Kidney glomerular epithelial cell (primary cell): ENCODE data around the gene DPP6.

Experiments
- DNase-seq: peaks from one replicate; lab custom pipeline; 2025; lab: John Stamatoyannopoulos, UW

The DPP6 gene

DNA sequence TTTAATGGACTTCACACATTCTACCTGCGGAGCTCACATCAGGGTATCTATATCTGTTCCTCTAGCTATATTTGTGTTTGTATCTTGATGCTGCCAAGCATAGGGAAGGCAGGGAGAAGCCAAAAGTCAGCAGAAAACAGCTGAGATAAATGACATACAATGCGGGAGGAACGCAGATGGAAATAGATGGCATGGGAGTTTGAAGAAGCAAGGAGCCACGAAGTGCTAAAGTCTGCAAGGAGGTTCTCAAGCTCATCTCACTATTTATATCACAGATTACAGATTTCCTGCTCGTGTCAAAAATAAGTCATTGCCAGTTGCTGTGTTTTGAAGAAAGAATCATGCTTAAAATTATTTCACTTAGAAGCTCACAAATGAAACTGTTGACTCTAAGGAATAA lies 180.5 kb downstream of the DPP6 start:
- no peak for DNase-seq

DNA sequence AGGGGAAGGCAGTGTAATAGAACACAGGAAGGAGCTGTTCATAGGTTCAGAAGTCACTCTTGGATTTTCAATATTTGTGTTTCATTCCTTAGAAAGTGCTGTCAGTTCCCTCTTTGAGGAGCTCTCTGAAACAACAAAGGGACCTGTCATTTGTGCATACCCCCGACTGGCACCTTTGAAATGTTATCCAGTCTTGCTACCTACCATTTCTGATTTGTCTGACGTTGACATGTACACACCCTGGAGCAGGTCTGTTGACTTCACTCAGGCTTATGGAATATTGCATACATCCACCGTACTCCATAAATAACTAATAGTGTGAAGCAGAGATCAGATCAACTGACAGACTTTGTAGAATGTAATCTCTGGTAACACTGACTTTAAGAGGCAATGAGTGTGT lies 189.8 kb downstream of the DPP6 start:
- no peak for DNase-seq

DNA sequence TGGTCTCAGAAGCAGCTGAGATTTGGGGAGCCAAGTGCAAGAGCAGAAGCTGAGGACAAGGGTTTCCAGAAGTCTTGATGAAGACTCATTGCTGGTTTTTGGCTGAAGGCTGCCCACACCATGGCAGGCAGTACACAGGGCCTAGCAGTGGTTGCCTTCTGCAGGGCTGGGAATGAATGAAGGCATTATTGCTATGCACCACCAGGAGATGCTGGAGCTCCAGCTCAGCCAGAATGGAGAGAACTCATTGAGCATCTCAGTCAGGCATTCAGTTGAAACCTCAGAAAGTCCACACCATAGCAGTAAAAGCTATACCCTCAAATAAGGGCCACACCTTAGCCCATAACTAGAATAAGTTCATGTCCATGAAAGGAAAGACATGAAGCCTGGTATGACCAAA lies 190.5 kb downstream of the DPP6 start:
- DNase-seq = no peak

DNA sequence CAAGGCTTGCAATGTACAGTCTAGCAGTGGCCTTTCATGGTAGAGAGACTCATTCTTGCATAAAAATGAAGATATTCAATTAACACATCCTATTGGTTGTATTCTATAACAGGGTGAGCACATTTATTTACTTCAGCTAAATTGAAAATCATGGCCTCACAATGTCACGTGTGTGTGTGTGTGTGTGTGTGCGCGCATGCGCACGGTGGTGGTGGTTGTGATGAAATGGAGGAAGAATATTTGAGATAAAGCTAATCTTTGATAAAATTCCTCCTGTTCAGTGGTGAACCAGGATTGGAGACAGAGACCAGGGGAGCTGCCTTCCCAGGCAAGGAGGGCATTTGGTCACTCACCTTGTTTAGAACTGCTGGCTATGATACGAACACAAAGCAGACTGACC lies 199.8 kb downstream of the DPP6 start:
- DNase-seq = no peak

DNA sequence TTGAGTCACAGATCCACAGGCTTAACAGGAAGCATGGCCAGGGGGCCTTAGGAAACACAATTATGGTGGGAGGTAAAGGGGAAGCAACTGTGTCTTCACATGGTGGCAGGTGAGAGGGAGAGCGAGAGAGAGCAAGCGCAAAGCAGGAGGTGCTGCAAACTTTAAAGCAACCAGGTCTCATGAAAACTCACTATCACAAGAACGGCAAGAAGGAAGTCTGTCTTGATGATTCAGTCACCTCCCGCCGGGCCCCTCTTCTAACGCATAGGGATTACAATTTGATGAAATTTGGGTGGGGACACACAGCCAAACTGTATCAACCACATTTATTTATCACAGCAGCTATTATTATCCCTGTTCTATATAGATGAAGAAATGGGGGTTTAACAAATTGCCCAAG lies 201.6 kb downstream of the DPP6 start:
- DNase-seq = no peak

DNA sequence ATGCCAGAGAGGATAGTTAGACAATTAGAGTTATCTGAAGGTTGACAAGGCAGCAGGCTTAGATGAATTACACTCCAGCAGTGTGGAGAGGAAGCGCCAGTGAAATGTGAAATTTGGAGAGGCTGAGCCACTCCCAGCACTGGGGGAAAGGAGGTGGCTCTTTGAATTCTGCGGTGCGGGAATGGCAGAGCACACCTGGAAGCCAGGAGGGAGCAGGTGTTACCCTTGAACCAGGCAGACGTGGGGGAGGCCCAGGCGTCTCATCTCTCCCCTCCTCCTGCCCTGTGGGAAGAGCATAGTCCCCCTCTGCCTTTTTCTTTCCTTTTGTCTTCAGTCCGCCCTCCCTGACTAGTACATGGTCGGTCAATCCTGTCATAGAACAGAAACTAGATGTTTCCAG lies 203.1 kb downstream of the DPP6 start:
- no peak for DNase-seq

DNA sequence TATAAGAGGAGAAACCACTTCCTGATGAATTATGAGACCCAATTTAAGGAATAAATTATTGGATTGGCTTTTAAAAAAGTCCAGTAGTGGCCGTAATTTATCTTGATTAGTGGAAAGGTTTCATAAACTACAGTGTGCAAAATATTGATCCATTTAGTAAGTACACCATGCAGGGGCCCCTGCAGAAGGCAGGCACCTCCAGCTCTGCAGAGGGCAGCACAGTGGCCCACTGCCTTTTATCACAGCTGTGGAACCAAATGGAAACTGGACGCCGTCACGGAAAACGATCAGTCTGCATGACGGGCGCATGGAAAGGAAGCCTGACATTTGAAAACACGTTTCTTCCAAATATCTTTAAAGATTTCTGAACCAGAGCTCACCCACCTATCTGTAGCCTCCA lies 204.0 kb downstream of the DPP6 start:
- DNase-seq = no peak

DNA sequence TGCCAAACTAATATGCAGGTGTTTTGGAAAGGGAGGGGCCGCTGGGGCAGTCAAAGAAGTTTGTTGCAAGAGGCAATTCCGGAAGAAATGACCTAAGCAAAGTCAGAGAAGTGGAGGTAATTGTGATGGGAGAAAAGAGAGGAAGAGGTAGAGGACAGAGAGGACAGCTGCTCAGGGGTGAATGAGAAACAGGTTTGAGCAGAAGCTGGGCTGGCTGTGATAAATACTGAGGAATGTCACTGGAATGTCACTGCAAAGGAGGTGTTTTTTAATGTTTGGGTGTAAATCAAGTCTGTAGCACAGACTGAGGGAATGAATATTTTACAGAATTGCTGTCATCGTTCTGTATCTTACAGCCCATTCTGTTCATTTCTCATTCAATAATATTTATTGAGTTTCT lies 207.2 kb downstream of the DPP6 start:
- DNase-seq = no peak

DNA sequence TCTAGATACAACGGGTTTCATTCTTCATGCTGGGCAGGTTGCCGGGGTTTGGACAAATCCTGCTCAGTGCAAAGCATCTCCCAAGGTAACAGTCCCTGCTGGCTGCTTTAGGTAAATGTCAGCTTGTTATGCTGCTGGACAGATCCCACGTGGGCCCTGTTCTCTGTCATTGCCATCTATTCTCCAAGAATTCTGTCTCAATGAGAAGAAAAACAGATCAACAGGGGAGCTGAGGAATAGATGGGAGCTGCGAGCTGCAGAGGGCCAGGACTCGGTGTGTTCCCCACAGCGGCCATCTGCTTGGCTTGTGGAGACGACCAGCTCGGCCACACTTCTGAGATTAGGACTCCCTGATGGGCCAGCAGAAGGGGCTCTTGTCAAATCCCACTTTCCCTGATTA lies 235.2 kb downstream of the DPP6 start:
- no peak for DNase-seq

DNA sequence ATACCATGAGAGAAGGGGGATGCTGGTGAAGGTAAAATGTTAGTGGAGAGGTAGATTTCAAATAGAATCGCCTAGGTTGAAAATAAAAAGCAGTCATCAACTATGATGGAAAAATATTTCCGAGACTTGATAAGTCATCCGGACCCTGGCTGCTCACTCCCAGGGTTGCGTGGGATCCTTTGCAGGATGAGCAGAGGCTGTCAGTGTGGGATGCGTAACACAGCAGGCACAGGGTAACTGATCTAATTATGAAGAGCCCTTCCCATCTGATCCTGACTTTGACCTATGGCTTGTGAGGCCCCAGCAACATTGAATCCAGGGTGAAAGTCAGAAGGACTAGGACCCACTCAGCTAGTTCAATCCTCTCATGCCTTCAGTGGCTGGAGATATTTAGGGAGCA lies 236.9 kb downstream of the DPP6 start:
- no peak for DNase-seq

DNA sequence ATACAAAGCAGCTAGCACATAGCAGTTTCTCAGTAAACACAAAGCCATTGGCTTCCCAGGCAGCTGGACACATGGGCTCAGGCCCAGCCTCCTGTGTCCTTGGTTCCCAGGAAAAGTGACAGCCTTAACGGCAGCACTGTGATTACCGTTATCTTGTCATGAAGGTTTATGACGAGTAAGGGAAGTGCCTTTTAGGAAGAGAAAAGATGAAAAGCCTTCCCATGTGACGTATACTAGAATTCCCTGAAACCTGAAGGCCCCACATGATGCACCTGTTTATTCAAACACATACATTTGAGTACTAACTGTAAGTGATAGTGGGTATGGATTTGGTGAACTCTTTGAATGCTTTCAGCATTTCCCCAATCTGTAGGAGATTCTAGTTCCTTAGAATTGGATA lies 244.2 kb downstream of the DPP6 start:
- DNase-seq = no peak

DNA sequence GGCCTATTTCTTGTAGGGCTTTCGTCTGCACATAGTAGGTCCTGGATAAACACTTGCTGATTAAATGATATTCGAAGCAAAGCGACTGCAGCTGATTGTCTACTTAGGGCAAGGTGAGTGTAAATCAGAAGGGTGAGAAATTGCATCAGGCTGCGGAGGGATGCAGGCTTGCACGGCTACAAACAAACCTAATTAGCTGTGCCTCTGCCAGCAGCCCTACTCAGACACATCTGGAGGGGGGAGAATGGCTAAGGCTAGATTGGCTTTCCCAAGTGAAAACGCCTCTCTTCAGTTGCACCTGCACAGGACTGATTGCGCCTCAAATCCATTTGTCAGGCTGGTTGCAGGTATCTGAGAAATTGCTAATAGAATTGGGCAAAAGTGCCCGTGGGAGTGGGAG lies 247.5 kb downstream of the DPP6 start:
- no peak for DNase-seq

DNA sequence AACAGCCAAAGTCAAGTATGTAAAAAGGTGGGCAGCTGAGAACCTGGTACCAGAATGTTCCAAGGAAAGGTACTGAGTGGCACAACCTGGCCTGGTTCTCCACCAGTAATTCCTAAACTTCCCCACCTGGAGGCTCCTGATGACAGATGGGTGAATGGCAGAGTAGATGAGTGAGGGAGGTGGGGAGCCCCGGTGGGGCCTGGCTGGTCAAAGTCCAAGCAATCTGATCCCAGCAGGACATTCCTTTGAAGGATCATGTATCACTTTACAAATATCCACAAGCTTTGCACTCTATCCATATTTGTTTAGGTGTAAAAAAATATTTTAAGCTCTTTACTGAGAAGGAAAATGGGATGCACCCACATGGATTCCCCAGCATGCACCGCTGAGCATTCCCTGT lies 250.2 kb downstream of the DPP6 start:
- DNase-seq = no peak

DNA sequence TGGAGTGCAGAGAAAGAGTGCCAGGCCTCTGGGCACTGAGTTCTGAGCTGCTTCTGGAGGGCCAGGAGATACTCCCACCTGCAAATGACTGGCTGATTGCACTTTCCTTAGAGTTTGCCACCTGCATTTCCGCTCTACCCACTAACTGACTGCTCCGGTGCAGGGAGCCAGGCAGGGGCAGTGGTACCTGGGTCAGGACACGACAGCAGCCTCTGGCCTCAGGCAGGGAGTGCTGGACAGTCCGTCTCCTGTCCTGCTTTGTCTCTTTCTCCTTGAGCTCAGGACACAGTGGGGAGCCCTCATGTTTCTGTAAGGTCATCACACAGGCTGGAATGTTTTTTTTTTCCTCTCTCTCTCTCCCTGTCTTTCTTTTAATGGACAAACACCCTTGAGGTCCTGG lies 252.0 kb downstream of the DPP6 start:
- no peak for DNase-seq

DNA sequence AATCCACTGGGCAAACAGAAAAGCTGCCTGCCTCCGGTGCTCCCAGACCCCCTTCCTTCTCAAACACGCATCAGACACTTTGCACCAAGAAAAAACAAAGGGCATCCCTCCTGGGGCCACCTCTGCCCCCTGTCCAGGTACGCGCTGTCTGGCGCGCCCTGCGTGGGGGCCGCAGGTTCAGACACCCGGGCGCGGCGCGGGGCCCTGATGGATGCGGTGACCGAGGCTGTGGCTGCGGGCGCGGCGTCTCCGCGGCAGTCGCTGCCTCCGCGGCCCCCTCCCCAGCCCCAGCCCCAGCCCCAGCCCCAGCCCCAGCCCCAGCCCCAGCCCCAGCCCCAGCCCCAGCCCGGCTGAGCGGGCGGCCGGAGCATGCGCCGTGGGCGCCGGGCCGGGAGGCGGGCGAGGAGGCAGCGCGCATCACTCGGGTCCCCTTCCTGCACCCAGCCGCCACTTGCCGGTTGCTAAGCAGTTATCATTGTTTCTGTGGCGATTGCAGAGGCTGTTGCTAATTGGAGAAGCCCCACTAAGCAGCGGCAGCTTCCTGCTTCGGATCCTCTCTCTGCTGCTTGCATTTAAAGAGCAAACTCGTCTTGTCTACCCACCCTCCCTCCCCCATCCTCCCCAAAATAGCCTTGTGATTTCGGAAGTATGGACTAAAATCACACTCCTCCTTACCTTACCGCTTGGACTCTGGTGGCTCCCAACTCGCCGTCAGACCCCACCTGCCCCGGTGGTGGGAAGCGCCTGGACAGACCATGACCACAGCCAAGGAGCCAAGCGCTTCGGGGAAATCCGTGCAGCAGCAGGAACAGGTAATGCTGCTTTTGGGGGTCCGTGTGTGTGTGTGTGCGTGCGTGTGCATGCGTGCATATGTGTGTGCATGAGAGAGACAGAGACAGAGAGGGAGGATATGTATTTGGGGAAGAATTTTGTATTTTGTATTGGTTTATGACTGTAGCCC lies 252.8 kb downstream of the DPP6 start:
- DNase-seq = no peak

DNA sequence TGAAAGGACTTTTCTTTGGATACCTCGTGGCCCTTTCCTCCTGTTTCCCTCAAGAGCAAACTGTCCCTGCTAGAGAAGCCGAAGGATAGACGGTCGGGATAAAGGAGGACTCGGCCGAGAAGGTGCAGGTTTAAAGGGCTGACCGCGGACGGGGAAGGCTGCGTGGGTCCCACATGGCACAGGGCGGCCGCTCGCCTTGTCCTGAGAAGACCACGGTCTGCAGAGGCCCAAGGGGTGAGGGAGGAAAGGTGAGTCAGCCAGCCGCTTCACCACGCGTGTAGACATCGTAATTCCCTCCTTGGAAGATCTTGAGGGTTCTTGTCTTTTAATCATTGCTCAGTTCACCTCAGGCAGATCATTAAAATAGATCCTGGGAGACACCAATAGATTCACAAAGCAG lies 253.8 kb downstream of the DPP6 start:
- DNase-seq = no peak

DNA sequence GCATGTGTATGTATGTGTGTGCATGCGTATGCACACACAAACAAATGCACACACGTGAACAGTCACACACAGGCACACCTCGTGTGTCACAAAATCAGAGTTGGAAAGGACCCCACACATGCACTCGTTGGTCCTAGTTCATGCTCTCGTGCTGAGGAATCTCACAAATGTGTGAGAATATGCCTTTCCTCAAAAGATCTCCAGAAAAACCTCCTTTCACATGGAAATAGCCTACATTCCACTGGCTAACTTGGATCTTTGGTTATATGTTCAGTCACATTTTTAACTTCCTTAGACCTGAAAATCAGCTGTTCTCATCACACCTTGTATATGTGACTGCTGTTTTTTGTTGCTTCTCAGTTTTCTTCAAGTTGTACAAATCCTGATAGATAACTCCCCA lies 256.7 kb downstream of the DPP6 start:
- DNase-seq = no peak

DNA sequence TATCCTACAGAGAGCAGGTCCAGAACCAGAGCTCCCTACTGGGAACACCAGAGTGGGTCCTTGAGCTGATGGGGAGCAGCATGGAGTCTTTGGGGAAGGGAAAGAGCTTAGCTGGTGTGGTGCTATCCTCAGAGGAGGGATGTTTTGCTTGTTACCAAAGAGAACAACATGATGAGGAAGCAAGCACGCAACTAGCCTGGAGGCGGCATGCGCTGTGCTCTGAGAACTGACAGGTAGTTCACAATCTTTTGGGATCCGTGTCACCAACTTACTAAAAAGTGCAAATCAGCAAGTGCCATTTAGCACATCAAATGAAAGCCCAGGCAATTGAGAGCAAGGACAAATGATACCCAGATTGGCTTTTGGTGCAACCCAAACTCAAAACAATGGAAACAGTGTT lies 257.9 kb downstream of the DPP6 start:
- DNase-seq = no peak

DNA sequence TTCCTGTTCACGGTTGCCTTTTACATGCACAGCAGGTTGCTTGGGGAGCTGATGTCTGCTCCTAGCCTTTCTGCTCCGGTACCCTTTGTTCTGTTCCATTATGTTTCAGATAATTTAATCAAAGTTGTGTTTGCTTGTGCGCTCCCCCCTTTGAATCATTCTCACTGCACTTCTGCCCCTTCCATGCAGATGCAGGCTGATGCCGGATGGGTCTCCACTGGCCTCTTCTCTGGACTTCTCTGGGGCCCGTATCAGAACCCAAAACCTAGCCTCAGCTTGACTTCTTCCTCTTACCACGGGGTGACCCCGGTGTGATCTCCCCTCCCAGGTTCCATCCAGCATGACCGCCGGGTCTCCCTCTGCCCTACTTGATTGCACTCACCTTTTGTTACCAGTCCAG lies 272.0 kb downstream of the DPP6 start:
- no peak for DNase-seq

DNA sequence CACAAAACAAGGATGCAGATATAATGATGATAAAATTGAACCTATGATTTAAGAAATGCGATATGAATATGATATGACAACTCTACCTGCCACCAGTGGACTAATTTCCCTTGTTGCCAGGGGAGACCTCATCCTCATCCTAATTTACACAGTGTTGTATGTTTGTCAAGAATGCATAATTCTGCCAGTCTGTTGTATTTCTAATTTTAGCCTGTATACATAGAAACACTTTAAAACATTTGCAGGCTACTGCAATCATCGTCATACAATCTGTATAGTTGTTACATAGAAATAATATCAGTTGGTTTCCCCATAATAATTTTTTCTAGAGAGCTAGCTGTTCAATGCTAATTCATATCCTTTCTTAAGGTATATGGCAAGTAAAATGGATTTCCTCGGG lies 274.2 kb downstream of the DPP6 start:
- no peak for DNase-seq

DNA sequence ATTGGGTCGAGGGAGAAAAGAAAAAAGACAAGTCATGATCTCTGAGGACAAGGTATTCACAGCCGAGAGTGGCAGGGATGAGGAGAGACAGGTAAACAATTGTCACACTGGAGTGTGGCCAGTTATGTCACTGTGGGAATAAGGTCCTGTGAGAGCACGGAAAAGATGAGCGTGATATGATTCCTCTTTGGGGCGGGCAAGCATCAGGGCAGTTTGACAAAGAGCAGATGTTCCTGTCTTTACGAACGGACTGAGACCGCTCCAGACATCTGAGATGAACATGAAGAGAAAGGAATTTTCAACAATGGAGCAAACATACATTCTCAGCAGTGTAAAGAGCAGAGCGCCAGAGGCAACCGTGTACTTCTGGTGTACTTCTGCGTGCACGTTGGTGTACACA lies 278.1 kb downstream of the DPP6 start:
- DNase-seq = no peak

DNA sequence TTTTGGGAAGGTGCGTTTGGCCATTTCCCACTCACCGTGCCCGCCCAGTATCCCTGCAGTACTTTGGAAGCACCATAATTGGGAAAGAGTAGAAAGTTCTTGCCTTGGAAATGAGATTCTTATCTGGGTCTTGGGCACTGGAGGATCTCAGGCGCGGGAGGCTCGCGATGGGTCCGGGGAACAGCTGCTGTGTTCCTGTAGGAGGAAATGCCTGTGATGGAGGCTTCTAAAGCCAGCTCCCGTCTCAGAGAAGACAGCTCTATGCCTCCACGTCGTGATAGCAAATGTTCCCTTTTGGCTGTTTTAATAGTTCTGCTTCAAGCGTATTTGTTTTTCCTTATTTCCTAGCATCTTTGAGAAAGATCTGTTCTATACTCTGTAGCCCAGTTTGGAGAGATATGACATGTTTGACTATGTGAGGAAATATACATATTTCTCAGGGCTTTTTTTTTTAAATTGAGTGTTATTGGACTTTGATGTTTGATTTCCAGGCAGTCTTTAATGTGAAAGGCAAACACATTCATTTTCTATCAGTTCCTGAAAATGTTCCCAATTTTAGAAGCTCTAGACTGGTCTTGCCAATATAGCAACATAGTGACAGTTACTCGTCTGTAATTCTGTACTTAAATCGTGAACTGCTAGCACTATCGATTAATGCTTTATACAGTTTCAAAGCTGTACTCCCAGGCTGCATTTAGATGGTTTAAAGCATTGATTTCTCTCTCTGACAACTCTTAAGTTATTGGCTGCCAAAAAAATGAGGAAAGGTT lies 280.8 kb downstream of the DPP6 start:
- DNase-seq = no peak

DNA sequence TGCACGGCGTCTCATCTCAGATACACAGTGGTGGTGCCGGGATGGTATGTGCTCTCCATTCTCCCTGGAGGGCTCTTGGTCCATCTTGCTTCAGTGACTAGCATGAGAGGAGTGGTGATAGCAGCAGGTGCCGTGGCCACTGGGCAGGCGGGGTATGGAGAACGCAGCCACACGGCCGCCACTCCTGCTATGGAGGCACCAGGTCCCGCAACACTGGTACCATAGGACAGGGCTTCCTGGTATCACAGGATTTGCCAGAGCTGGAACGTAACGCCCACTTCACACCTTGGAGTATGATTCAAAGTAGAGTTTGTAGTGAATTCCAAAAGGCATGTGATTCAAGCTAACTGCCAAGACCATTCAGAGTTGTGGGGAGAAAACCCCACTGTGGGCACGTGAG lies 284.1 kb downstream of the DPP6 start:
- DNase-seq = no peak
